Endothelial cell of umbilical vein (primary cell): ENCODE data around the gene ITGB1. TPM values are rescaled to one million over a fixed set of nuclear protein-coding genes. Genes with fewer than 3 reads are reported as not detected.

Source experiments
- BruUV-seq: library from RNA; stranded (reverse); fragments of 400-500 nt; replicated peaks from 2 replicates; lab custom pipeline; 2021; lab: Mats Ljungman, UMichigan
- CTCF ChIA-PET: fragments of 300-600, 350-600 bp; sonication (Branson Sonifier 250); formaldehyde crosslinking; loops from one replicate; lab custom pipeline; 2021; ENCODE audit warnings: antibody characterized with exemption, inconsistent platforms; lab: Charles Lee
- POLR2A ChIA-PET: fragments of 300-600, 350-600 bp; sonication (Branson Sonifier 250); formaldehyde crosslinking; loops from one replicate; lab custom pipeline; 2021; ENCODE audit warnings: antibody characterized with exemption, inconsistent platforms; lab: Charles Lee
- DNase-seq: peaks from one replicate; pipeline ENCODE4 v3.0.0-alpha.2; 2011; ENCODE audit warnings: low read depth, low spot score
- FAIRE-seq: peaks from 2 replicates; lab custom pipeline; 2011; peaks lifted over from hg19 to GRCh38; lab: Jason Lieb, UNC
- H2AFZ ChIP-seq: 2 replicates; pipeline ENCODE4 v1.6.0; 2012; ENCODE audit warnings: low read depth, low read length, control low read depth, inconsistent platforms
- H3K27ac ChIP-seq: 2 replicates; pipeline ENCODE4 v1.5.1; 2011; ENCODE audit warnings: low read depth, mild to moderate bottlenecking, control low read depth, low read length, moderate library complexity; ENCODE audit not compliant: insufficient read depth
- H3K27me3 ChIP-seq, 2 experiments: 2 replicates each; pipeline versions ENCODE4 v1.6.0 to v1.6.1; 2011; ENCODE audit warnings: low read length in 2 of 2, mixed read lengths in 1 of 2; ENCODE audit not compliant: control insufficient read depth in 2 of 2, insufficient read depth in 2 of 2
- H3K36me3 ChIP-seq, 2 experiments: 2 replicates in 1 of 2; 3 replicates in 1 of 2; pipeline ENCODE4 v1.5.1; 2011; ENCODE audit warnings: low read length in 2 of 2, mild to moderate bottlenecking in 1 of 2, moderate library complexity in 1 of 2; ENCODE audit not compliant: control insufficient read depth in 2 of 2, insufficient read depth in 2 of 2; ENCODE audit errors: extremely low read depth in 1 of 2
- H3K4me1 ChIP-seq: 3 replicates; pipeline ENCODE4 v1.5.1; 2011; ENCODE audit warnings: mild to moderate bottlenecking, low read length; ENCODE audit not compliant: control insufficient read depth, insufficient read depth; ENCODE audit errors: extremely low read depth
- H3K4me2 ChIP-seq: 2 replicates; pipeline ENCODE4 v1.6.1; 2011; ENCODE audit warnings: low read length, control low read depth, mixed read lengths; ENCODE audit not compliant: insufficient read depth
- H3K4me3 ChIP-seq, 3 experiments: fragments of 200-600 bp in 1 of 3; sonication (generic), shearing (Covaris generic) in 1 of 3; replicated peaks in 1 of 3; 2 replicates each; pipeline ENCODE4 v1.5.1; 2011 to 2016; ENCODE audit warnings: control low read depth in 3 of 3, low read length in 3 of 3, mild to moderate bottlenecking in 2 of 3, inconsistent platforms in 1 of 3, low read depth in 1 of 3, moderate library complexity in 1 of 3; ENCODE audit not compliant: insufficient read depth in 1 of 3
- H3K79me2 ChIP-seq: 2 replicates; pipeline ENCODE4 v1.6.0; 2012; ENCODE audit warnings: low read length, inconsistent platforms; ENCODE audit not compliant: control insufficient read depth, insufficient read depth
- H3K9ac ChIP-seq: replicated peaks from 2 replicates; pipeline ENCODE3; 2011; ENCODE audit warnings: low read length, control low read depth; ENCODE audit not compliant: insufficient read depth; ENCODE audit errors: extremely low read depth
- H3K9me1 ChIP-seq: replicated peaks from 3 replicates; pipeline ENCODE4 v1.6.0; 2011; ENCODE audit warnings: mild to moderate bottlenecking, low read length; ENCODE audit not compliant: control insufficient read depth, insufficient read depth; ENCODE audit errors: extremely low read depth
- H3K9me3 ChIP-seq: replicated peaks from 2 replicates; pipeline ENCODE4 v1.5.1; 2012; ENCODE audit warnings: low read length, inconsistent platforms; ENCODE audit not compliant: control insufficient read depth, insufficient read depth
- H4K20me1 ChIP-seq: replicated peaks from 2 replicates; pipeline ENCODE3; 2011; ENCODE audit warnings: mild to moderate bottlenecking, low read length; ENCODE audit not compliant: control insufficient read depth, insufficient read depth; ENCODE audit errors: extremely low read depth
- CTCF ChIP-seq, 2 donors: IDR thresholded peaks; 1 replicate in 1 of 2; 2 replicates in 1 of 2; pipeline ENCODE4 v1.5.1; 2011; ENCODE audit warnings: low read length in 2 of 2, mild to moderate bottlenecking in 2 of 2, moderate library complexity in 2 of 2, control low read depth in 1 of 2, inconsistent platforms in 1 of 2, low read depth in 1 of 2; ENCODE audit not compliant: insufficient read depth in 1 of 2; ENCODE audit errors: extremely low read depth in 1 of 2
- EZH2 ChIP-seq: IDR thresholded peaks from 2 replicates; pipeline ENCODE4 v1.6.1; 2012; ENCODE audit warnings: borderline replicate concordance, low read depth, mild to moderate bottlenecking, moderate library complexity, low read length, inconsistent platforms; ENCODE audit not compliant: severe bottlenecking
- FOS ChIP-seq: IDR thresholded peaks from 2 replicates; pipeline ENCODE4 v1.6.1; 2011; ENCODE audit warnings: mild to moderate bottlenecking, low read length, moderate library complexity, borderline replicate concordance; ENCODE audit not compliant: insufficient read depth
- GATA2 ChIP-seq: IDR thresholded peaks from 2 replicates; pipeline ENCODE4 v1.7.0; 2011; ENCODE audit warnings: low read depth, mild to moderate bottlenecking, moderate library complexity, mixed read lengths, low read length; ENCODE audit not compliant: insufficient read length, insufficient read depth
- JUN ChIP-seq: IDR thresholded peaks from 2 replicates; pipeline ENCODE4 v1.6.1; 2011; ENCODE audit warnings: borderline replicate concordance, low read depth; ENCODE audit not compliant: insufficient read length, insufficient read depth
- MAX ChIP-seq: IDR thresholded peaks from 2 replicates; pipeline ENCODE4 v1.6.1; 2011; ENCODE audit not compliant: insufficient read depth, insufficient read length
- MYC ChIP-seq: IDR thresholded peaks from one replicate; pipeline ENCODE4 v1.6.1; 2011; ENCODE audit warnings: mild to moderate bottlenecking, low read depth, low read length
- POLR2A ChIP-seq: IDR thresholded peaks from 2 replicates; pipeline ENCODE4 v1.6.1; 2012; ENCODE audit warnings: low read depth, mild to moderate bottlenecking, control low read depth, low read length
- POLR2AphosphoS5 ChIP-seq: IDR thresholded peaks from 2 replicates; pipeline ENCODE4 v1.6.1; 2012; ENCODE audit warnings: low read depth, mild to moderate bottlenecking, control low read depth, low read length, moderate library complexity; ENCODE audit not compliant: insufficient read depth
- dilution Hi-C: fragments of 300-500 bp; cut with MboI; formaldehyde crosslinking; loops from one replicate; pipeline ENCODE4 v1.15.0; 2019; ENCODE audit warnings: low sequenced_read_pairs; ENCODE audit not compliant: extremely low pct_ligation_motif_present
- intact Hi-C: fragments of 100-400 bp; cut with micrococcal nuclease; formaldehyde crosslinking; loops from one replicate; pipeline ENCODE4 v1.10.0; 2022
- polyA plus RNA-seq, 4 experiments: library from polyadenylated mRNA; depleted of rRNA in 3 of 4; stranded (reverse) in 3 of 4; unstranded in 1 of 4; fragments of >200 nt; gene quantifications; 2 replicates each; pipeline versions ENCODE4 v1.2.1 to v1.2.3, GENCODE V29; 2011 to 2012; ENCODE audit warnings: missing spikeins in 1 of 4
- total RNA-seq: library from RNA; stranded (reverse); gene quantifications from 2 replicates; pipeline ENCODE4 v1.2.3, GENCODE V29; 2021

ITGB1 gene
- total and polyA plus RNA-seq, 2 donors (not counting 3 experiments of a cell fraction or from before 2014, with no cell fraction given) = 424 to 1,147 TPM

GRCh38 chr10:32948451-32948850 lies 9.6 kb downstream of the ITGB1 start:
- ChIA-PET CTCF (interaction anchor here (1.4 kb wide), 1 partner anchor 8 kb away, joined by 3 read pairs; no protein-coding TSS in a partner anchor), POLR2A (no interaction called here)
- peak; percentile 57 for FAIRE-seq

More at GRCh38 chr10:32948451-32948850, 9.6 kb downstream of the ITGB1 start:
- H3K4me1 ChIP-seq = peaks cover 42% of the 10 kb centered on the region
- BruUV-seq = no TSS peak
- H3K27me3 ChIP-seq = no peaks in the 10 kb centered on the region
- dilution Hi-C loops = no loop called here
- no peak overlapping the region for H3K4me2 ChIP-seq
- no peak for TF ChIP-seq FOS
- no peak for TF ChIP-seq GATA2
- no peak for TF ChIP-seq JUN
- no peak for TF ChIP-seq MAX
- no peak for TF ChIP-seq MYC
- TF ChIP-seq EZH2 = no peak
- TF ChIP-seq CTCF (IDR thresholded peaks at IDR 0.05; ENCODE audit: extremely low read depth in 1 of 2, insufficient read depth in 1 of 2, low read depth in 1 of 2, low read length in 2 of 2) = no peak
- no peak for TF ChIP-seq POLR2A
- TF ChIP-seq POLR2AphosphoS5 = no peak
- H3K9me3 ChIP-seq = no peaks in the 10 kb centered on the region
- DNase-seq = no peak
- no peak overlapping the region for H3K27ac ChIP-seq
- peaks cover 0 to 5% of the 10 kb centered on the region in 2 experiments for H3K36me3 ChIP-seq
- H3K9me1 ChIP-seq = no peaks in the 10 kb centered on the region
- H3K79me2 ChIP-seq = peaks cover 99% of the 10 kb centered on the region
- no peak overlapping the region for H3K4me3 ChIP-seq
- no peak overlapping the region for H3K9ac ChIP-seq
- no peak overlapping the region for H2AFZ ChIP-seq
- peaks cover 42% of the 10 kb centered on the region for H4K20me1 ChIP-seq
- intact Hi-C loops = no loop called here
